ENCODE measurements around the gene PRAC2.

PRAC2 gene

DNA sequence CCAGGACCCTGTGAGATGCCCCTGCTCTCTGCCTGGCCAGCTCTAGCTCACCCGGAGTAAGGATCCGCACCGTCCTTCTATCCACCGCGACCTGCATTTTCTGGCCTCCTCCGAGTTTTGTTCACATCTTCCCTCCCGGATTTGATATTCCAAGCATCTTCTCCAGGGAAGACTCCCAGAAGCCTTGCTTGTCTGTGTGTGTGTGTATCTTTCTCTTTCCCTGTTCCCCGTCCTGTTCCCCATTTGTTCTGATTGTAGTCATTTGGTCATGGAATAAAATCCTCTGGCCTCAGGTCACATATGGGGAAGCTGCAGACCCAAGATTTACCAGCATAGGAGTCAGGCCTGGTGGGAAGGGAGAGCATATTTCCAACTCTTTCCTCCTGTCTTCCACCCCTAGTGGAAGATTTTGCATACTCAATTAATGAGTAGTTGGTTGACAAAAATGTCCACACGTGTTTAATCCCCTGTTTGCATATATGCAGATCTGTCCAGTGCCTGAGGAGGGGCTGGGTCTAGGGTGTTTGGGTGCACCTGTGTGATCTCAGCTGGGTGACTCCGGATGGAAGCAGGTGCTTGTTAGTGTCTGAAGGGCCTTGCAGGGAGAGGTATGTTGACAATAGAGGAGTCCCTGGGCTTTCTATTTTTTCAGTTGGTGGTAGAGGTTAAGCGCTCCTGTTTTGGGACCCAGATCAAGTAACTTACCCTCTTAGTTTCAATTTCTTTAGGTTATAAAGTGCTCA is 2.5 kb upstream of the PRAC2 start:
- DNase-seq = no peak

GRCh38 chr17:48721009-48721402 is 2.0 kb upstream of the PRAC2 start:
- DNase-seq = no peak

- DNase-seq = no peak
These were observed 631 bp upstream of the PRAC2 start, which contains the start of gene PRAC1 for GRCh38 chr17:48722201-48722907. TSS of gene PRAC1 (minus strand) at chr17:48722518. CDS start at chr17:48722392, 126 bp downstream.

- peak; percentile 66 for DNase-seq
These were observed 652 bp downstream of the PRAC2 start for GRCh38 chr17:48723423-48724250.

GRCh38 chr17:48724251-48725003 is 1.4 kb downstream of the PRAC2 start:
- peak; percentile 90 for DNase-seq

DNA sequence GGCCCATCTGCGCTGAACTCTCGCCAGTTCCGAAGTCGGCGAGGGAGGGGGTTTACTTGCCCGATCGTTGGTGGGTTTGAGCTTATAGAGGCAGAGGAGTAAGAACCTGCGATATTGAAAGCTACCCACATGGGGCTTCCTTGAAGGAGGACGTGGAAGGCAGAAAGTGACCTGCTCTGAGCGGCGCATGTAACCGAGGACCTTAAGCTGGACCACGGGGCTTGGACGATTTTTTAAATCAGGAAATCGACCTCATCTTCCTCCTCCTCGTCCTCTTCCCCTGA is 2.0 kb downstream of the PRAC2 start:
- no peak for DNase-seq

DNA sequence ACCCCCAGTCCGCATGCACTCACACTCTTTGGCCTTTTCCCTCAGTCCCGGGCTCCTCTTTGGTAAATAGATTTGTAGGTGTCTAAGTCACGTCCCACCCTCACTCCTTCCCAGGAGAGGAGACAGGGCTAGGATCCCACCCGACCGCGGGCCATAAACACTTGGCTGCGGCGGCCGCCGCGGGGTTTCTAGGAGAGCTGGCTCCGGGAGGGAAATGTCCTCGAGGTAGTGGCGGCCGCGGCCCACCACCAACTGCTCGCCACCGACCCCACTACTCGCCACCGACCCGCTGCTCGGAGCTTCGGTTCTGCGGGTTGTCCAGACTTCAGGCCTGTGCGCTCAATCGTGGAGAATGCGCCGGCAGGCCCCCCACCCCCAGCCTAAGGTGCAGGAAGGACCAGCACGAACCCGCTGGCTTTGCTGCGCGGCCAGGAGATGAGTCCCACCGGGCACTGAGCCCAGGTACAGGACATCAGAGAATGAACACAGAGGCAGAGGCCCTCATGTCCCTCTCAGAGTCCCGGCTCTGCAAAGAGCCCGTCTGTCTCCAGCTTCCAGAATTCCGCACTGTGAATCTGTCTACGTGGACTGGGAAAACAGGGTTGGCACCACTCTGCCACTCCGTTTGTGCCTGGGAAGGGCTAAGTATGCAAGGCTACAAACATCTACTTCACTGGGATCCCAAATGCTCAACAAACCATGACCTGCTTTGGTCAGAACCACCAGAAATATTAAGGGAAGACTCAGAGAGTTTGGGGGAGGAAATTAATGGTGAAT is 2.5 kb downstream of the PRAC2 start:
- DNase-seq = peak; percentile 64

DNA sequence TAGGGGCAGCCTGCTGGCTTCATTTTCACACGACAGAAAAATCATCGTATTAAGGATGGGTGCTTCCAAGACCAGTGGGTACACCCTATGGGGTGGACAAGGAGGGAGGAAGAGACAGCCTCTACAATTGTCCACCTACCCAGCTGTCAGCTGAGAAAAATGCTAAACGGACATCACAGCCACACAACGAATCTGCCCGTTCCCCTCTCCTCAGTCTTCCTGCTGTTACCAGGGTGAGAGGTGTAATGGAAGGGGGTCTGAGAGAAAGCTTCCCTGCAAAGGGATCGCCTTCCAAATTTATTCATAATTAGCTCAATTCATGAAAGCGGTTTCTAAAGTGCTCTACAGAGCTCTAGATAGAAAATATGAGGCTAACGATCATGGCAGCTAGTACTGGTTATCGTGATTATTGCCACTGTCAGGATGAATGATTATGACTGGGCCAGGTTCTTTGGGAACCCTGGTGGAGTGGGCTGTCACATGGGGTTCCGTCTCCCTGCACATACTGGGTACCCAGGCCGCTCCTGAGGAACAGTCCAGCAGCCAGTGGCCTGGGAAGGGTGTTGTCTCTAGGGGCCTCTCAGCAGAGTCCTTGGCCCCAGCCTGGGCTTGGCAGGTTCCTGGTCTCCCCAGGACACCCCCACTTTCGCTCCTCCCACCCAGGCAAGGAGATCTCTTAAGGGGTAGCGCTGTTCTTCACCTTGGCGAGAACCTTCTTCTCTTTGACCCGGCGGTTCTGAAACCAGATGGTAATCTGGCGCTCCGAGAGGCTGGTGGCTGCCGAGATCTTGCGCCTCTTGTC is 3.3 kb downstream of the PRAC2 start:
- no peak for DNase-seq

DNA sequence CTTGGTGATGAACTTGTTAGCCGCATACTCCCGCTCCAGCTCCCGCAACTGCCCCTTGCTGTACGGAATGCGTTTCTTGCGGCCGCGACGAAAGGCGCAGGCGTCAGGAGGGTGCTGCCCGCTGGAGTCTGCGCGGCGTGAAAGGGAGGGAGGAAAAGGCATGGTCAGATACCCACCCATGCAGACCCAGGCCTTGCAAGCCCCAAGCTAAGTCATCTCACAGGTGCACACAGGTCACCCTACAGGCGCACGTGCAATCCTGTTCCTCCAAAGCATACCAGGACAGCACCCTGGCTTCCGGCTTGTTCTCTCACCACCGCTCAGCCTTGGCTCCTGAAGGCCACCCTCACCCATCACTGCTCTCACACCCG is 3.9 kb downstream of the PRAC2 start:
- no peak for DNase-seq

GRCh38 chr17:48727415-48728175 is 4.6 kb downstream of the PRAC2 start:
- DNase-seq = no peak

GRCh38 chr17:48728232-48729231 is 5.5 kb downstream of the PRAC2 start, which contains the start of gene HOXB13:
TSS of gene HOXB13 (minus strand) at chr17:48728750. CDS start at chr17:48728593, 157 bp downstream.
- DNase-seq = peak; percentile 66

DNA sequence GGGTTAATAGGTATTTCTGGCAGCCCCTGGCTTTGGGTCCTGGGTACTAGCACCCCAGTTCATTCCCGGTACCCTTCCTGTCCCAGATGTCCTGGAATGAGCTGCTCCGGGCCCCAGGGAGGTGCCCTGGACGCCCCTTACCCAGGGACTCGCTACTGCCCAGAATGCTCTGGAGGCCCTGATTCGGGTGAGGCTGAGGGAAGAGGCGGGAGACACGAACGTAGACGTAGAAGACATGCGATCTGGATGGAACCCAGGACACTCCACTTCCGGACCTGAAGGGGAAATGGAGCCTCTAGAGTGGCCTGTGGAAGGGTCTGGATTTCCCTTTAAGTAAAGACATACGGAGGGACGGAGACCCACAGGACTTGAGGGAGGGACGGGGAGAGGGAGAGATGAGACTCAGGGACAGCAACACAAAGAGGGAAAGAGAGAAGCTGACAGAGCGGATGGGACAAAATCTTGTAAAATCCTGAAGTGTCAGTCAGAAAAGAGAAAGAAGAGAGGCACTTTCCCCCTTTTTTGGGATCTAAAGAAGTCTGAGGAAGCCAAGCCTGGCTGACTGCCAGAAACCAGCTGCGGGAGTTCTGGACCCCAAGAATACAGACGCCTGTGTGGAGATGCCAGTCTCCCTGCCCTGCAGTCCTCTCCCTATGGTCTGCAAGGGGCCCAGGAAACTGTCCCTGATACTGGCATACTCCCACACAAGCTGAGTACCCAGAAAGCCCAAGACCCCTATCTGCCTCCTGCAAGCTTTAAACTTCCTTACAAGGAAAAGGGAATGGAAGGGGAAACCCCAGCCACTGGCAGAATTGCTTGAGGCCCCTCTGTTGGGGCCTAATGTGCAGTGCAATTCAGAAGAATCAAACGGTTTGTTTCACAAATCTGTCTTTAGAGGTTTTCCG is 6.6 kb downstream of the PRAC2 start:
- DNase-seq = peak; percentile 37

- no peak for DNase-seq
These were observed 7.2 kb downstream of the PRAC2 start for GRCh38 chr17:48730240-48730550.

DNA sequence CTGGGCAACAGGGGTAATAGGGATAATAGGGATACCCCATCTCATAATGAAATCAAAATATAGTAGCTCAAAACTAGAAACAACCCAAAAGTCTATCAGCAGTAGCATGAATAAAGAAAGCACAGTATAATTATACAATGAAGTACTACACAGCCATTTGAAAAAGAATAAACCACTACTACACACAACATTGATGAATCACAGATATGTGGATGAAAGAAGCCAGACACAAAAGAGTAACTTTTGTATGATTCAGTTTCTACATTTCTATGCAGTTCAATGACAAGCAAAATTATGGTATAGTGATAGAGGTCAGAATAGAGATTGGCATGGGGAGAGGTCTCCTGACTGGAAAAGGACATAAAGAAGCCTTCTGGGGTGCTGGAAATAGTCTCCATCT is 8.4 kb downstream of the PRAC2 start:
- no peak for DNase-seq

- no peak for DNase-seq
These were observed 10.0 kb downstream of the PRAC2 start for GRCh38 chr17:48732688-48733629.

GRCh38 chr17:48733632-48734328 is 10.8 kb downstream of the PRAC2 start:
- DNase-seq = no peak
